Erythroblast (primary cell): ENCODE results near the gene GYPC.
A peak's percentile ranks its signal among the peaks of the same experiment; 100 is the strongest.

Experiments used
- GATA1 ChIP-seq: IDR thresholded peaks from 2 replicates; pipeline ENCODE4 v1.6.1; 2011; ENCODE audit warnings: low read depth, mild to moderate bottlenecking, control low read depth, low read length, moderate library complexity
- POLR2A ChIP-seq: IDR thresholded peaks from 2 replicates; pipeline ENCODE4 v1.6.1; 2011; ENCODE audit warnings: mild to moderate bottlenecking, low read length

- TF ChIP-seq POLR2A, result peak; percentile 61
- peak; percentile 96 for TF ChIP-seq GATA1
These were observed 5.9 kb downstream of the GYPC start for GRCh38 chr2:126661702-126662500.
